HG03135 (cell line): ENCODE data around the gene ZNF300.
"Not testable (repeated sequence)": the region's sequence is repeated elsewhere in the genome, so short reads cannot be mapped to it uniquely, and the experiment has no call there.

Experiments
- ATAC-seq: cut with Tn5 transposase; IDR thresholded peaks from one replicate; pipeline ENCODE4 v1.9.1; 2021; ENCODE audit warnings: mild to moderate bottlenecking, moderate library complexity; ENCODE audit not compliant: unreplicated experiment

Gene ZNF300

DNA sequence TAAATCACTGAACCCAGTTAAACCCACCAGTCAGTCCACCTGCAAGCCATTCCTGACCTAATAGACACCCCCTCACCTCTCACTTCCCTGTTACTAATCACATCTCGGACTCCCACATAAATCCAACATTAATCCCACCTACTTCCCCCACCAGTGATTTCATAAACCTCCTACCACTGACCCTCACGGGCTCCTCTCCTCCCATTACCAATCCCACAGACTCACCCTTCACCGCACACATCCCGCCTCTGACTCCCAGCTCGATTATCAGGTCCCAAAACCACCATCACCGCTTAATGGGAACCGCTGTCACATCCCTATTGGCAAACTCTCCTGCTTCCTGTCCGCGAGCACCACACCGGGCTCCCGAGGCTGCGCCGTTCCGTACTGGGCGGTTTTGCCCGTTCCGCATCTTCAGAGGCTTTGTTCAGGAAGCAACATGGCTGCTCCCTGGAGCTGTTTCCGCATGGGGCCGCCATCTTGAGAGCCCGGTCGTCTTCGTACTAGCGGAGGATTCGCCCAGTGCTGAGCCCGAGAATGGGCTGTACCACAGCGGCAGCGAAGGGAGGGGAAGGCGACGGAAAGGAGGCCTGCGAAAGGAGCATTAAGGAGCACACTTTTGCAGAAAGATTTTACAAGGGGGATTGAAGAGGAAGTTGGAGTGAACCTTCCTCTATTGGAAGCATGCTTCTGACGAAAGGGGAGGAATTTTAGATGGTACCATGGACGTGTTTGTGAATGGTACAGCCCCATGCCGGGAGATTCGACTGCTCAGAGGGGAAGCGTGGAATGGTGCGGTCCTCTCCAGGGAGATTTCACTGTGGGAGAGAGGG is at the start of gene ZNF300:
Gene ZNF300 (minus strand): TSS at position 502 of the 833 bp plus-strand sequence. CDS start 1,825 bp downstream, outside the sequence.
- ATAC-seq: no peak

- no peak for ATAC-seq
Observed at GRCh38 chr5:150948539-150948938, 43.8 kb upstream of the ZNF300 start.

- no peak for ATAC-seq
Observed at GRCh38 chr5:150946351-150946905, 41.6 kb upstream of the ZNF300 start.

DNA sequence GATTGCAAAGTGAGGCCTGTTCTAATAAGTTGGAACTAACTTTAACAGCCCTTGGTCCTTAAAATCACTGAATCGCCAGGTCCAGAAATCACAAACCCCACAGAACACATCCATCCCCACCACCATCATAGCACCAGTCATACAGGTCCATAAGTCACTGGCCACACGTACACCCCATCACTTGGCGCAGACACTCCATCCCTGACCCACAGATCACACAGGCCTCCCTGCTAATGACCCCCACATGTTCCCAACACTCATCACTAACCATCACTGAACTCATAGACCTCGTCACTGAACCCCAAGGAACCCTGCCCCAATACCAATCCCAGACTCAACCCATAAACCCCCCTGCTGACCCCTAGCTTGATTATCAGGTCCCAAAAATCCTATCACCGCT is 41.2 kb upstream of the ZNF300 start:
- no peak for ATAC-seq

GRCh38 chr5:150945486-150945885 is 40.7 kb upstream of the ZNF300 start:
- ATAC-seq: no peak

DNA sequence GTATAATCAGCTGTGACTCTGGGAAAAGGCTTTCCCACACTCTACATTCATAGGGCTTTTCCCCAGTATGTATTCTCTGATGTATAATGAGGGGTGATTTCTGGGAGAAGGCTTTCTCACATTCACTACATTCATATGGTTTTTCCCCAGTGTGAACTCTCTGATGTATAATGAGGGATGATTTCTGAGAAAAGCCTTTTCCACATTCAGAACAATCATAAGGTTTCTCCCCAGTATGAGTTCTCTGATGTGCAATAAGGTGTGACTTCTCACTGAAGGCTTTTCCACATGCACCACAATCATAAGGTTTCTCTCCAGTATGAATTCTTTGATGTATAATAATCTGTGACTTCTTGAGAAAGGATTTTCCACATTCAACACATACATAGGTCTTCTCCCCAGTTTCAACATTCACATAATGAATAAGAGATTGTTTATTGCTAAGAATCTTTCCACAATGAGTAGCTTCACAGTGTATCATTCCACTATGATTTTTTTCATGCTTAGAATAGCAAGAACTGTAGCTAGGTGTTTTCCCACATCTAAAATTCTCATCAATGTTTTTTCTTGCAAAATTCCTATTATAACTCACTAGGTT is 26.7 kb upstream of the ZNF300 start:
- no peak for ATAC-seq

- no peak for ATAC-seq
Observed at GRCh38 chr5:150918613-150919012, 13.8 kb upstream of the ZNF300 start.

- ATAC-seq: no peak
Observed at GRCh38 chr5:150912312-150912814, 7.6 kb upstream of the ZNF300 start.

GRCh38 chr5:150905312-150905683 is 518 bp upstream of the ZNF300 start:
- ATAC-seq: no peak

GRCh38 chr5:150901446-150901845 is 3.3 kb downstream of the ZNF300 start:
- ATAC-seq: no peak

- ATAC-seq: no peak
Observed at GRCh38 chr5:150895431-150896428, 9.1 kb downstream of the ZNF300 start.

GRCh38 chr5:150879358-150879757 is 25.4 kb downstream of the ZNF300 start:
- no peak for ATAC-seq

DNA sequence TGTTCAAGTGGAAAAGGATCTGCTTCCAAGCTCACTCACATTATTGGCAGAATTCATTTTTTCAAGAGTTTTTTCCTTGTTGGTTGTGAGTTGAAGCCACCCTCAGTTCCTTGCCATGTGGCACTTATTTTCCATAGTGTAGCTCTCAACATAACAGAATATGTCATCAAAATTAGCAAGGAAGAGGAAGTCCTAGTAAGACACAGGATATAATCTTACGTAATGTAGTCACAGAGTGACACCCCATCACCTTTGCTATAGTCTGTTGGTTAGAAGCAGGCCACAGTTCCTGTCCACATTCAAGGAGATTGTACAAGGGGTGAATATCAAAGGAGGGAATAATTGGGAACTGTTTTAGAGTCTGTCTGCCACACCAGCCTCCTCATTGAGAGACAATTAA is 42.7 kb downstream of the ZNF300 start:
- no peak for ATAC-seq

- no peak for ATAC-seq
Observed at GRCh38 chr5:150860246-150860821, 44.4 kb downstream of the ZNF300 start.

GRCh38 chr5:150856700-150857099 is 48.1 kb downstream of the ZNF300 start:
- not testable (repeated sequence) for ATAC-seq

DNA sequence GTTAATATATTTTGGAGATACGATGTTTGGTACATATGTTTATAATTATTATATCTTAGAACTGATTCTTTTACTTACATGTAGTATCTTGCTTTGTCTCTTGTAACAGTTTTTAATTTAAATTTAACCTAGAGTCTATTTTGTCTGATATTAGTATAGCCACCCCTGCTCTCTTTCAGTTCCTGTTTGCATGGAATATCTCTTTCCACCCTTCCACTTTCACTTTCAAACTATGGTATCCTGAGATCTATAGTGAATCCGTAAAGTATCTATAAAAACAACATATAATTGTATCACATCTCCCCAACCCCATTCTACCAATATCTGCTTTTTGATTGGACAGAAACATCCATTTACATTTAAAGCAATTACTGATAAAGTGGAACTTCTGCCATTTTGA is 51.2 kb downstream of the ZNF300 start:
- no peak for ATAC-seq

- ATAC-seq: no peak
Observed at GRCh38 chr5:150851039-150851438, 53.7 kb downstream of the ZNF300 start.

- ATAC-seq: no peak
Observed at GRCh38 chr5:150848271-150848670, 56.5 kb downstream of the ZNF300 start.

DNA sequence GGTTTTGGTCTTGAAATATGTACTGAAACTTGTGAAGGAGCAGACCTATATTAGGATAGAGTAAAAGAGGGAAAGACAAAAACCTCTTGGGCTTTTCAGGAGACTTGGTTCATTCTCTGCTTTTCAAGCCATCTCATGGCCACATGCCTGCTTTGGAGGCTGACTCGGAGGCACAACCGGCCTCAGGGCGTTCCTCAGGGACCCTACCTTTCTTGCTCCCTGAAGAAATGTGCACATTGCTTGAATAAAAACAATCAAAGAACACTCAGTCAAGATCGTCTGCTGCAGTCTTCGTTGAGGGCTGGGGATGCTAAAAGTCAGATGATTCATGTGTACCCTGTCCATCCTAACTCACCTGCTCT is 57.5 kb downstream of the ZNF300 start:
- peak; percentile 6 for ATAC-seq

- ATAC-seq: peak; percentile 91
Observed at GRCh38 chr5:150846654-150847333, 58.0 kb downstream of the ZNF300 start.
